ENCODE measurements around the gene KRTAP5-6.

The KRTAP5-6 gene

DNA sequence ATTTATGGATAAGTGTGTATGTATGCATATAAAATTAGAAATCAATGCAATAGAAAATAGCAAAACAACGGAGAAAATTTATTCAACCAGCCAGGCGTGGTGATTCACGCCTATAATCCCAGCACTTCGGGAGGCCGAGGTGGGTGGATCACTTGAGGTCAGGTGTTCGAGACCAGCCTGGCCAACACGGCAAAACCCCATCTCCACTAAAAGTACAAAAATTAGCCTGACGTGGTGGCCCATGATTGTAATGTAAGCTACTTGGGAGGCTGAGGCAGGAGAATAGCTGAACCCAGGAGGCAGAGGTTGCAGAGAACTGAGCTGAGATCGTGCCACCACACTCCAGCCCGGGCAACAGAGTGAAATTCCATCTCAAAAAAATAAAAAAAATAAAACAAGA is 5.5 kb downstream of the KRTAP5-6 start:
- no peak for DNase-seq (ENCODE audit: low read depth)

DNA sequence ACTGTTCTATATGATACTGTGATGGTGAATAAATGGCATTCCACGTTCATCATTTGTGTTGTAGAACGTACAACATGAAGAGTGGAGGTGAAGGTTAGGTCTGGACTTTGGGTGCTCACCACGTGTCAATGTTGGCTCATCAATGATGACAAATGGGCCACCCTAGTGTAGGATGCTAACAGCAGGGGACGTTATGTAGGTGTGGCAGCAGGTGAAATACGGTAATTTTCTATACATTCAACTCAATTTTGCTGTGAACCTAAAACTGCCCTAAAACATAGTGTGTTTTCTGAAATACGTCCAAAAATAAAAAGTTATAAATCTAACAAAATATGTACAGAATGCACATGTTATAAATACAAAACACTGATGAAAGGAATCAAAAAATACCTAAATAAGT is 6.2 kb downstream of the KRTAP5-6 start:
- DNase-seq (ENCODE audit: low read depth), result no peak

DNA sequence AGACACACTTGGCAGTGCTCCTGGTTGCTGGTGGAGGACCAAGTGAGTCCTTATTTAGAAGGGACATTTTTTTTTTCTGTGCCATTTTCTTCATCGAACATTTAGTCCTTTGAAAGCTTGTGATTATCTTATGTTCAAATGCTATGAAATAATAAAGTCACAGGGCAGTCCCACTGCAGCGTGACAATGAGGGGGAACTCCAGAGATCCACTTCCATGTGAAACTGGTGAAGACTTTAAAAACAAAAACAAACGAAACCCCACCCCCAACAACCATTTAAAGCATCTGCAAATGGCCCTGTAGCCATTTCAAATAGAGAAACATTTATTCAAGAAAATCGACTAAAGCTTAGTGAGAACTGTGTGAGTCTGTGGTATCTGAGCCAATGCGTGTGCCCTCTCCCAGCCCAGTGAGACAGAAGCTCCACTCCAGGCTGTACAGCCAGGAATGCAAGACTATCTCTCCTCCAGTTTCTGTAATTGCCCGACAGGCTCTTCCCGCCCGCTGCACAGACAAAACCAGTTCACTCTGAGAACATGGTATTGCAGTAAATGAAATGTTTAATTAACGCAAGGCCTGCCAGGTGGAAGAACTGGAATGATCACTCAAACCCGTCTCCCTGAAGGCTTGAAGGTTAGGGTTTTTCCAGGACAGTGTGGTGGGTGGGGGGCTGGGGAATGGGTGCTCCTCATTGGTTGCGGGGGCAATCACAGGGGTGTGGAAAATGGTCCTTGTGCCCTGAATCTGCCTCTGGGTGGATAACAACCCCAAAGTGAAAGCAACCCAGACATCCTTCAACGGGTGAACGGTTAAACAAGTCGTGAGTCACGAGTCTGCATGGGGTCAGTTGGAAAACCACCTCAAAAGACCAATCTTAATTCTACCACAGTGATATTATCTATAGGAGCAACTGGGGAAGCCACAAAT is 8.4 kb downstream of the KRTAP5-6 start:
- DNase-seq (ENCODE audit: low read depth), result no peak

DNA sequence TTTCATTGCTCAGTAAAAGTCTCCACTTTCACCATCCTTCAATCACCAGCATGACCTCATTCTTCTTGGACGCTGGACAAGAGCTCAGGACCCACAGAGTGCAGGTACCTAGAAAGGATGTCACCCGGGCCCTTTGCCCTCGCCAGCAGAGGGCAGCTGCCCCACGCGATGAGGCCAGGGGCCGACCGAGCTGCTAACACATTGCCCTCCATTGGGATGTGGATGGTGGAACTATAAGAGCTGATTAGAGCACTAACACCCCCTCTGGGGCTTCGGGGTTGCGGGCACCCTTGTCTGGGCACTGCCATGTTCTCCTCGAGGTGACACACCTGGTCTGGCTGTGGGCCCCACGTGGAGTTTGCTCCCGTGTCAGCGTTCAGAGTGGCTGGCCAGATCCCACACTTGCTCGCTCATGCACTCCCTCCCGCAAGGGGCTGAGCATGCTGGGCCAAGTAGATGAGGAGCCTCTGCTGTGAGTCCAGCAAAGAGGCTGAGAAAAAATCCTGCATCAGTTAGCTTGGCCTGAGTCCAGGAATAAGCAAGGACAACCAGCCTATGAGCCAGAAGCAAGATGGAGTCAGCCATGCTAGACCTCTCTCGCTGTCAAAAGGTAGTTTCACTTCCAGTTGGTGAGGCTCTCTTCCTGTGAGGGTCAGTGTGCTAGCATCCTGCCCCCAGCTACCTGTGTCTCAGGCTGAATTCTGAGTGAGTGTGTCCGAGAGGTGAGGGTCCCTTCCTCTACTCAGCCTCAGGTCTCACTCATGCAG is 9.8 kb downstream of the KRTAP5-6 start:
- no peak for DNase-seq (ENCODE audit: low read depth)

DNA sequence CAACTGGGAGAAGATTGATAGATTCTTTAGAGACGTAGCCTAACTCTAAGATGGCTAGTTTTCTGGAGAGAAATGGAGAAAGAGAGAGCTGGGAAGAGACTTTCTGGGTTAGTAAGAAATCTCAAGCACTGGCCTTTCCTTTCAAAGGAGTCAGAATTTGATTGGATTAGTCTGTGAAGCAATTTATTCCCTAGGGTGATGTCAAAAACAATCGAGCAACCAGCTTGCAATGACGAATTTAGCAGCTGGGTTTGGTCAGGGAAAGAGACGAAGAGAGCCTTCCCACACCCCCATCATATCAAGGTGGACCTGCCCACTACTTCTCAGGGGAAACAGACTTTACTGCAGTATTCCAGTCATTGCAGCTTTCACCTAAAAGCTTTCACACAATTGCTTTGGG is 10.8 kb downstream of the KRTAP5-6 start:
- DNase-seq (ENCODE audit: low read depth), result no peak

DNA sequence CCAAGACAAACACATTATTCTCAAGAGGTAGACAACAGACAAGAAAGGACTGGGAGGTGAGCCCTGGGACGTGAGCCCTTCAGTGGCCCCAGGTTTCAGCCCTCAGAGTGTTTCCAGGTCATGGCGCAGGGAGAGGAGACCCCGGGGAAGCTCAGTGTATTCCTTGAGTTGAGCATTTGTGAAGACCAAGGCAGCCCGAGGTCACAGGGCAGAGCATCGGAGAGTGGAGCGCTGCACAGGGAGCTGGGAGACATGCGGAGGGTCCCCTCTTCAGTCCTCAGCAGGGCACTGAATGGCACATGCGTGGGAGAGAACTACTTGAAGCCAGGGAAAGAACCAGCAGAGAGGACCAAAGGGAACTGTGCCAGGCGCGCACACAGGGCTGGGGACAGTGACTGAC is 11.7 kb downstream of the KRTAP5-6 start:
- DNase-seq (ENCODE audit: low read depth), result no peak

DNA sequence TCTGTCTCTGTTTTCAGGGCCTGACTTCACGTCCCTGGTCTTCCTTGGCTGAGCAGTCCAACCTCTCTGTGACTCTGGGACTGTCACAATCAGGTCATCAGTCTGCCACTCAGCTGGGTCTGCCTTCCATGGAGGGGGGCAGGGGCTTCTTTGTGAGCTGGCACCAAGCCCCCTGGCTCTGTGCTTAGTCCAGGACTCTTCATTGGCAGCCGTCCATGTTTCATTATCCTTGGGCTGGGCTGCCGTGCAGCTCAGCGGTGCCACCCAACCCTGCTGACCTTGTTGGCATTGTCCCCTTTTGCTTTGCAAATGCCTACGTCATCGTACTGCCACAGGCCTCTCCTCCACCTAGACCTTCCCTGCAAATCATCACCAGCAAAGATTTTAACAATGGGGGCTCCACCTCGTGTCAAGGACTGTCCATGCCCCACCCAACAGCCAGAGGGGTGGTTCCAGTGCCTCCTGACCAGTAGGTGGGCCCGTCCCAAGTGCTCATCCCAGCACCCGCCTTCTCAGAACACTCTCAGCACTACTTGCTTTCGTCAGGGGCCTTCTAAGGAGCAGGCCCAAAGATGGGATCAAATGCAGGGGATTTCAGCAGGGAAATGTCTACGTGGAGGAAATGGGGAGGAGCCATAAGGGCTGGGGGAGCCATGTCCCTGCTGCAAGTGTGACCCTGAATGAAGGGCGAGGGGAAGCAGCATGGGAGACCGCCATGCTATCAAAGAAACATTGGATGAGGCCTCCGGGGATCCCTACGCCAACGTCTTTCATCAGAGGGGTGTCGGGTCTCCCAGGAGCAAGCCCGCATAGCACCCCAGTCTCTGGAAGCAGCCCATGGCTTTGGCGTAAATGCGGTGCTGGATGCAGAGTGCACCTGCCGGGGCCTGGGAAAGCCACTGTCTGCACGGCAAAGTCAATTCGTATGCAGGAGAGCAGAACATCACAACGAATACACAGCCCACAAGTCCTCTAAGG is 18.2 kb downstream of the KRTAP5-6 start:
- DNase-seq (ENCODE audit: low read depth), result no peak

DNA sequence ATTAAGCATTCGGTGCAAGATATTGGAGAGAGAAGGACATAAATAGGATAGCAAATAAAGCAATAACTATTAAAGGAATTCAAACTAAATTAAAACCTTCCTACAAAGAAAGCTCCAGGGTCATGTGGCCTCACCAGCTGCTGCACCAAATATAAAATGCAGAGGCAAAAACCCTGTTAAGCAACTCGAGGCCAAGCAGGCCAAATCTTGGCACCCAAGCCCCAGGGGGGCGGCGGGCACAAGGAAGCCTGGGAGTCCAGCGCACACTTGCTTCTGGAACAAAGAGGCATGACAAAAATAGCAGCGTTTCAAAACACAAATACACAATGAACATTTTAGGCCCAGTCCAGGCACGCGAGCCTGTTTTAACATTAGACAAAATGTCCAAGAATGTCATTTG is 20.8 kb downstream of the KRTAP5-6 start:
- DNase-seq (ENCODE audit: low read depth), result no peak

DNA sequence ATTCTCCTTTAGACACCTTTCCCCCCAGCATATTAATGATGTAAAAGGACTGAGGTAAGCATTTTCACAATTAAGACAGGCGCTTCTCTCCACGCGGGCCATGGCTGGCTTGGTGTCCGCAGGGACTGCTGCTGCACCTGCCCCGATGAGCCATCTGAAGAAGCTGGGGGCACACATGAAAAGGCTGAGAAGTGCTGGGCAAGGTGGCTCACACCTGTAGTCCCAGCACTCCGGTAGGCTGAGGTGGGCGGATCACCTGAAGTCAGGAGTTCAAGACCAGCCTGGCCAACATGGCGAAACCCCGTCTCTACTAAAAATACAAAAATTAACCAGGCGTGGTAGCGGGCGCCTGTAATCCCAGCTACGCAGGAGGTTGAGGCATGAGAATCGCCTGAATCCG is 21.3 kb downstream of the KRTAP5-6 start:
- DNase-seq (ENCODE audit: low read depth), result no peak

DNA sequence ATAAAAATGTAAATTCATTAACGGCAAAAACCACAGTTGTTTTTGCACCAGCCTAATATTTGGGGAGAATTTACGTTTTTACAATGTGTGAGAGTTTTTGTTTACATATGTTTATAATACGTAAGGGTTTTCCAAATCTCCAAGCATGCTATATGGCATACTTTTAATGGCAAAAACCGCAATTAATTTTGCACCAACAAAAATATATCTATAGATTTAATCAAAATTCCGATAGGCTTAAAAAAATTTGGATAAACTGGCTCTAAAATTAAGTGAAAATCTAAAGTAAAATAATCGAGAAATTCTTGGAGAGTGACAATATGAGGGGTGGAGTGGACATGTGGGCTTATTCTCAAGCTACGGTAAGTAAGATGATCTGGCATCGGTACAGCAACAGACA is 22.8 kb downstream of the KRTAP5-6 start:
- DNase-seq (ENCODE audit: low read depth), result no peak

DNA sequence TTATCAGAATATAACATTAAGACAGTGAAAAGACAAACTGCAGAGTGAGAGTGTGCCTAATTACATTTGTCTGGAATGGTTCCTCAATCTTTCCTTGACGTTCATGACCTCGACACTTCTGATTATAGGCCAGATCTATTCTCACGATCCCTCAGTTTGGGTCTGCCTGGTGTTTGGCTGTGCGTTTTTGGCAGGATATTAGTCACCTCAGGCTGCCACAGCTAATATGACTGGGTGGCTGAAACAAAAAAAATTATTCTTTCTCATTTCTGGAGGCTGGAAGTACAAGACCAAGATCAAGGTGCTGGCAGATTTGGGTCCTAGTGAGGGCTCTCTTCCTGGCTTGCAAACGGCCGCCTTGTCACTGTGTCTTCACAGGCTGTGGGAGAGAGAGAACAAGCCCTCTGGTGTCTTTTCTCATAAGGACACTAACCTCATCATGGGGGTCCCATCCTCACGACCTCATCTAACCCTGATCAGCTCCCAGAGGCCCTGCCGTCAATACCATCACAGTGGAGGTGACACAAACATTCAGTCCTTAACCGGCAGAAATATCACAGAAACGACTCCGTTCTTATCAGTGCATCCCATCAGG is 30.2 kb downstream of the KRTAP5-6 start:
- DNase-seq (ENCODE audit: low read depth), result no peak

DNA sequence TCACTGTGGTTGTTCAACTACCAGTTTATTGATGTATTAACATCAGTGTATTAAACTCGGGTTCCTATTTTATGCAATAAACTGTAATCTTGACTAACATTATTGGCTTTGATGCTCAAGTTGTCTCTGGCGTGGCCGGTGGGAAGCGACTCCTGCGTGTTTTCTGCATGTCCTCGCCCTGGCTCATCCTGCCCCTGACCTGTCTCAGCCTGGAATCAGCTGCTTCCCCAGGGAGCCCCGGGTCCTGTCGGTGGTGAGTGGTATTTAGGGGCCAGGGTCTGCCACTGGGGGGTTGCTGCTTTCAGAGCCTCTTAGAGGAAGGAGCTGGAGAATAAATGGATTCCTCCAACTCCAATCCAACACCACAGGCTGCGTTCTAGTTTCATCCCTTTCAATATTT is 30.9 kb downstream of the KRTAP5-6 start:
- no peak for DNase-seq (ENCODE audit: low read depth)

DNA sequence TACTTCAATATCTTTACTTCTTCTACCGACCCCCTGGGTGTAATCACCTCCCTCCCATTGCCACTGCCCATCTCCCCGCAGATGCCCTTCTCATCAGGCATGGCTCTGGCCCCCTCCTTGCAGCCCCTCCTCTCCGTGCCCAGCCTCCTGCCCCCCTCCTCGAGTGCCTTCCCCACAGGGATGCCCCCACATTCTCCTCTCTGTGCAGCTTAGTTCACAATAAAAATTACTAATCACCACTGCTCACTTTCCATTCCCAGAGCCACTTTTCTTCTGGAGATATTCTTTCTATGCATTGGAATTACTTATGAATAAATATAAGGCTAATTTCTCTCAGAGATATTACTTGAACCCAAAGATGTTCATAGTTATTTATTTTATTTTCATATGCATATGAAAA is 31.3 kb downstream of the KRTAP5-6 start:
- DNase-seq (ENCODE audit: low read depth), result no peak

DNA sequence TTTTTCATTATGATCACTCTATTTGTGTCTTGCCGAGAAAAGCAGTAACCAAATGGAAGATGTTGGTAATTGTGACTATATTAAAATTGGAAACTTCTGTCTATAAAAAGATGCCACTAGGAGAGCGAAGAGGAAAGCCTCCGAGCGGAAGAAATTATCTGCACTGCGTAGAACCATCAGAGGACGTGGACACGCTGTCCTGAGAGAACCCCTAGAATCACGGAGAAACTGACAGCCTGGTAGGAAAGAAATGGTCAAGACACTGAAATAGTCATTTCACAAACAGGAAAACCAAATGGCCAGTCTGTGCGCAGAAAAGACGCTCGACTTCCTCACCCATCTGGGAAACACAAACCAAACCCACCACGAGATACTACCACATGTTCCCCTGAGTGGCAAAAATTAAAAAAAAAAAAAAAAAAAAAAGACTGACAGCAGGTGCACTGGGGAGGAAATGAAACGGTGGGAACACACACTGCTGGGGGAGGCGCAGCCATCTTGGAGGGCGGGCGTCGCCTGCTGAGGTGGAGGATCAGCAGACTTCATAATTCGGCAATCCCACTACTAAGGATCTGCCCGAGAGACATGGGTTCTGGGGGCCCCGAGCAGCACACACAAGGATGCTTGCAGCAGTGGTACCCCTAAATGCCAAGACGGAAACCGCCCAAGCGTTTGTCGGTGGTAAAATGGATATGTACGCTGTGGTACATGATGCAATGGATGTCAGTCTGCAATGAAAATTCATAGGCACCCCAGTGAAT is 32.1 kb downstream of the KRTAP5-6 start:
- DNase-seq (ENCODE audit: low read depth), result no peak

DNA sequence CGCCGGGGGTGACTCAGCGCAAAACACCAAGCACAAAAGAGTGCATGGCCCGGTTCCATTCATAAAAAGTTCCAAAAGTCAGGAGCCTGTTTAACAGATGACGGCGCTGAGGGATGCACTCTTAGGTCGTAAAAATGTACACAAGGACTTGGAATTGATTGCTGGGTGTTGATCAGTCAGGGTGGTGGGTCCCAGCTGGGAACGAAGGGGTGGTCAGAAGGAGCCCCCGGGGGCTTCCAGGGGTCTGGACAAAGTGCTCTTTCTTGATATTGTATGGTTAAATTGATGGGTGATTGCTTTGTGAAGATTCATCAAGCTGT is 32.7 kb downstream of the KRTAP5-6 start:
- DNase-seq (ENCODE audit: low read depth), result no peak

DNA sequence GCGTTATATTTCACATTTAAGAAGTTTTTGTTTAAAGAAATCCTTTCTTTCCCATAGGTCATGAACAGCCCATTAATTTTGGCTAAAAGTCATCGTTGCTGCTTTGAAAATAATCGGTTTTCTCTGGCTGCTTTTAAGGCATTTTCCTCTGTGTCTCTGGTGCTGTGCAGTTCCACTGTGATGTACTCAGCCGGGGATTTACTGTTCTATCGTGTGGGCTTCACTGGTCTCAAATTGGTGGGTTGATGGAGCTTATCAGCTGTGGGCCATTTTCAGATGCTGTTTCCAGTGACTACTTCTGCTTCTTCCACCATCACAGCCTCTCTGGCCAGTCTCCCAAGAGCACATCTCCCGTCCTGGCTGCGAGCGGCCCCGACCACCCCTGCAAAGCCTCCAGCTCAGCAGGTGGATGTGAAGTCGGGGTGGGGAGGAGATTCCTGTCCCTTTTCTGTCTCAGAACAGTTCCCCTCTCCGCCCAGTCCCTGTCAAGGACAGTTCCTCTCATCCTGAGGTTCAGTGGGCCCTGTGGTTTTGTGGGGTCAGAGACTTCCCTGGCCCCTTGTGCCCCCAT is 33.1 kb downstream of the KRTAP5-6 start:
- DNase-seq (ENCODE audit: low read depth), result no peak

DNA sequence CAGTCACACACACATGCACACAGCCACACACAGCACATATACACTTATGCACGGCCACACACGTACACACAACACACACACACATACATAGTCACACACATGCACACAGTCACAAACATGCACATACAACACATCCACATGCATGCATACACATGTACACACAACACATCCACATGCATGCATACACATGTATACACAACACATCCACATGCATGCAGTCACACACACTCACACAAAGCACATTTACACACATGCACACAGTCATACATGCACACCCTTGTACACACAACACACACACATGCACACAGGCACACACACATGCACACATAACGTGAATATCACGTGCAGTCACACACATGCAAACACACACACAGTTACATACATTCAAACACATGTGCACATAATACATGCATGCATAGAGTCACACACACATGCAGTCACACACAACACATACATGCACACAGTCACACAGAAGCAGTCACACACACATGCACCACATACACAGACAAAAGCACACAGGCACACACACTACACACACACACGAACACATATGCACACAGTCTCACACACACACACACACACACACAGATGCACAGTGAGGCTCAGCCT is 34.6 kb downstream of the KRTAP5-6 start:
- no peak for DNase-seq (ENCODE audit: low read depth)

DNA sequence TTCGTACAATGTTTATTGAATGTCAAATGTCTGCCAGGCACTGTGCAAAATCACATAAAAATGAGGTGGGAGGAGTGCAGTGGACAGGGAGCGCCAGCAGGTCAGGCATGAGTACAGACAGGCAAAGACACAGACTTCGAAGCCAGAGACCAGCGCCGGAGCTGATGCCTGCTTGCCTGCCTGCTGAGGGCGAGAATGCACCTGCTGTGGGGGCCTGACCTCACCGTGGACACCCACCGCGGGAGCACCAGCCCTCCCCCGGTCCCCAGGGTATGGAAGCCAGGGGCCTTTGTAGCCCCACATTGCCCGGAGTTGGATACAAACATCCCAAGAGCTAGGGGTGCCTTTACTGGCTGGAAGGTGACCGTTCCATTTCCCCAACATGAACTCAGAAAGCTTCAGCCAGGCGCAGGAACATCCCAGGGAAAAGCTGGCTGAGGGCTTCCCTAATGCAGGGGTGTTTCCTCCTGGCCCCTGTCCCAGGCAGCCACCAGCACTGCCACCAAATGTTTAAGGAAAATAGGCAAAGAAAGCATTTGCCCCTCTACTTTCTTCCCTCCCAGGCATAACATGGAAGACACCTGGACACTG is 35.5 kb downstream of the KRTAP5-6 start:
- no peak for DNase-seq (ENCODE audit: low read depth)

DNA sequence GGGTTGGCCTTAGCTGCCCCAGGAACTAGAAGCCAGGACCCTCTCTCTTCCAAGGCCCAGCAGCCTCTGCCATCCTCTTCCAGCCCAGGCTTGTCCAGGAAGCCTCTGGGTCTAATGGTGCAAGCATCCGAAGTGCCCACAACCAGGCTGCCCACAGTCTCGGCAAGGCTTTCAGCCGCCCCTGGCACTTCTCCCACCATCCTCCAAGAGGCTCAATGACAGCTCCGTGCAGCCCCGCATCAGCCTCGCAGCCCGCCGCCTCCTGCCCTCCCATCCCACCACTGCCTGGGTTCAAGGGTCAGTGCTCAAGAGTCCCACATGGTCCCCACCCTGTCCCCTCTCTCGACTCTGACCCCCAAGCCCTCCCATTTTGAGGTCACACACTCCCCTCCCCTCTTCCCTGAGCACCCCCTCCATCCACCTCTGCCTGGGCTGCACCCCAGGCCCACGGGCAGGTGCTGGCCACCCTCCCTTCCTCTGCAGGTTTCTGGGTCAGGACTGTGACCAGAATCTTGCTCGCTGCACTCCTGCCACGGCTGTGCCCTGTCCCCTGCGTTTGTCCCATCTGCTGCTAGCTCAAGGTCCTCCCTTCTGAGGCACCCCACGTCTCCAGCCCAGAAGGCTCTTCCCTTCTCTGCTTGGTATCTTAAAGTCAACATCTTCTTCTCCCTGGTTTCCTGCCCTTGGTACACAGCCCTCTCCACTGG is 36.2 kb downstream of the KRTAP5-6 start:
- DNase-seq (ENCODE audit: low read depth), result no peak
